IPS-11a (cell line): Measurements from ENCODE around the gene ZNF444.
"Not testable (repeated sequence)": the region's sequence is repeated elsewhere in the genome, so short reads cannot be mapped to it uniquely, and the experiment has no call there.

ENCODE experiments used
- H3K4me3 ChIP-seq: one replicate; pipeline ENCODE4 v1.5.1; 2013; ENCODE audit warnings: low read depth, low read length, control low read depth

ZNF444 gene

DNA sequence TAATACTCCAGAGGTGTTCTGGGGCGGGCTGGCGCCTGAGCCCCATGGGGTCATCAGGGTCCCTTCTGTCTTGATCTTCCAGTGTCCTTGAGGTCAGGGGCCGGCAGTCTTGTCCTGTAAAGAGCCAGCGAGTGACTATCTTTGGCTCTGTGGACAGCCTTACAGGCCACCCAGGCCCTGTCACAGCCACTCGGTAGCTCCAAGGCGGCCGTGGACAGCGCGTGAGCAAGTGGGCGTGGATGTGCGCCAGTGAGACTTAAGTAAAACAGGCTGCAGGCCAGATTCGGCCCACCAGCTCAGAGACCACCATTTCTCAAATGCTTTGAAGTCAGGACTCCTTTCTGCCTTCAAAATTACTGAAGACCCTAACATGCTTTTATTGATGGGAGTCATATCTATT is 3.7 kb downstream of the ZNF444 start:
- no peak overlapping the region for H3K4me3 ChIP-seq

DNA sequence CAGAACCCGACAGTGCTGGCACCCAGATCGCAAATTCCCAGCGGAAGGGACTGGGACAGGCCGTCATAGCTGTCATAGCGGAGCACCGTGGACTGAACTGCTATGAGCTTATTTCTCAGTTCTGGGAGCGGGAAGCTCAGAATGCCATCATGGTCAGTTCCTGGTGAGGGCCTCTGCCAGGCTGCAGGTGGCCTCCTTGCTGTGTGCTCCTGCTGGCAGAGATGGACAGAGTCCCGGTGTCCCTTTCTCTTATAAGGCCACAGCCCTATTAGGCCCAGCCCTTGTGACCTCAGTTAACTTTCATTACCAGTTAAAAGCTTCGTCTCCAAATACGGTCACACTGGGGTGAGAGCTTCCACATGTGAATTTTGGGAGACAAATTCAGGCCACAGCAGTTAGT is 4.6 kb downstream of the ZNF444 start:
- no peak overlapping the region for H3K4me3 ChIP-seq

DNA sequence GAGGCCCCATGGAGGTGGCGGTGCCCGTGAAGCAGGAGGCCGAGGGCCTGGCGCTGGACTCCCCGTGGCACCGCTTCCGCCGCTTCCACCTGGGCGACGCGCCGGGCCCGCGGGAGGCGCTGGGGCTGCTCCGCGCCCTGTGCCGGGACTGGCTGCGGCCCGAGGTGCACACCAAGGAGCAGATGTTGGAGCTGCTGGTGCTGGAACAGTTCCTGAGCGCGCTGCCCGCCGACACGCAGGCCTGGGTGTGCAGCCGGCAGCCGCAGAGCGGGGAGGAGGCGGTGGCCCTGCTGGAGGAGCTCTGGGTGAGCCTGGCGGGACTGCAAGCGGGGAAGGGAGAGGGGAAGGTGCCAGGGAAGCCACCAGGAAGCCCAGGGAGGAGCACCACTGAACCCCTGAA is 5.8 kb downstream of the ZNF444 start:
- no peak overlapping the region for H3K4me3 ChIP-seq

DNA sequence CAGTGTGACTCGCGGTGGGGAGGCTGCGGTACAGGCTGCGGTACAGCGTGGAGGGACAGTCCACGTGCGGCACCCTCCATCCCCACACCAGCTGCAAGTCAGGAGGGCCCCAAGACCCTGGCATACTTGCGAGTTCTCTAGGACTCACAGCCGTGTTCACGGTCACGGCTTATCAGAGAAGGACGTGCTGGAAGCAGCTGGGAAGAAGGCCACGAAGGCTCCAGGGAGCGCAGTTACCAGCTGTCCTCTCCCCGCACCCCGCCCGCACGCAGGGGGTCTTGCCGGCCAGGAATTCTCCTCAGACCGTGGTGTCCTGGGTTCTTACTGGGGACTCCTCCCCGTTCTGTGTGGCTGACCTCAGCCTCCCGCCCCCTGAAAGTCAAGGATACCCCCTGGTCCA is 6.2 kb downstream of the ZNF444 start:
- H3K4me3 ChIP-seq = no peak overlapping the region

DNA sequence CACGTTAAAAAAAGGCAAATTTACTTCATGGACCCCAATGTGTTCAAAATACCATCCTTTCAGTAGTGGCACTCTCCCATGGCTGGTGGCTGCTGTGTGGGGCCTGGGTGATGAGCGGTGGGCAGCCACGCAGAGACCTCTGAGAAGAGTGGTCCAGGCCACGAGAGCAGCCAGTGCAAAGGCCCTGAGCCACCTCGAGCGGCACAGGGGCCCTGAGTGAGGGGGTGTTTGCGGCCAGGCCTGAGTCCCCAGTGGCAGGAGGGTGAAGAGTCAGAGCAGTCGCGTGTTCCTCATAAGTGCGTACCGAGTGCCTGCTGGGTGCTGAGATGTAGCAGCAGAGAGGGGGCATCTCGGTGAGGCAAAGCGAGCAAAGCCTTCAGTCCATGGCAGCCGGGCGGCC is 7.0 kb downstream of the ZNF444 start:
- no peak overlapping the region for H3K4me3 ChIP-seq

DNA sequence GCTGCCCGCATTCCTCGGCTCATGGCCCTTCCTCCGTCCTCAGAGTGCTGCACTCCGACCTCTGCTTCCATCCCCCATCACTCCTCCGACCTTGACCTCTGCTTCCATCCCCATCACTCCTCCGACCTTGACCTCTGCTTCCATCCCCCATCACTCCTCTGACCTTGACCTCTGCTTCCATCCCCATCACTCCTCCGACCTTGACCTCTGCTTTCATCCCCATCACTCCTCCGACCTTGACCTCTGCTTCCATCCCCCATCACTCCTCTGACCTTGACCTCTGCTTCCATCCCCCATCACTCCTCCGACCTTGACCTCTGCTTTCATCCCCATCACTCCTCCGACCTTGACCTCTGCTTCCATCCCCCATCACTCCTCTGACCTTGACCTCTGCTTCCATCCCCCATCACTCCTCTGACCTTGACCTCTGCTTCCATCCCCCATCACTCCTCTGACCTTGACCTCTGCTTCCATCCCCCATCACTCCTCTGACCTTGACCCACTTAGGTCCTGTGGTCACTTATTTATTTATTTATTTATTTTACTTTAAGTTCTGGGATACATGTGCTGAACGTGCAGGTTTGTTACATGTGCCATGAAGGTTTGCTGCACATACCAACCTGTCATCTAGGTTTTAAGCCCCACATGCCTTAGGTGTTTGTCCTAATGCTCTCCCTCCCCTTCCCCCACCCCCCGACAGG is 8.0 kb downstream of the ZNF444 start:
- H3K4me3 ChIP-seq = not testable (repeated sequence)

DNA sequence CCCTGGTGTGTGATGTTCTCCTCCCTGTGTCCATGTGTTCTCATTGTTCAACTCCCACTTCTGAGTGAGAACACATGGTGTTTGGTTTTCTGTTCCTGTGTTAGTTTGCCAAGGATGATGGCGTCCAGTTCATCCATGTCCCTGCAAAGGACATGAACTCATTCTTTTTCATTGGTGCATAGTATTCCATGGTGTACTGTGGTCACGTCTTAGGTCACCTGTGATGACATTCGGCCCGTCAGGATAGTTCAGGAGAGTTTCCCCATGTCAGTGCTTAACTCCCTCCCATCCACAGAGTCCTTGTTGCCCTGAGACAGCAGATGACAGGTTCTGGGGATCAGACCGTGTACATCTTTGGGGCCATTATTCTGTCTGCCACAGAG is 8.6 kb downstream of the ZNF444 start:
- no peak overlapping the region for H3K4me3 ChIP-seq

DNA sequence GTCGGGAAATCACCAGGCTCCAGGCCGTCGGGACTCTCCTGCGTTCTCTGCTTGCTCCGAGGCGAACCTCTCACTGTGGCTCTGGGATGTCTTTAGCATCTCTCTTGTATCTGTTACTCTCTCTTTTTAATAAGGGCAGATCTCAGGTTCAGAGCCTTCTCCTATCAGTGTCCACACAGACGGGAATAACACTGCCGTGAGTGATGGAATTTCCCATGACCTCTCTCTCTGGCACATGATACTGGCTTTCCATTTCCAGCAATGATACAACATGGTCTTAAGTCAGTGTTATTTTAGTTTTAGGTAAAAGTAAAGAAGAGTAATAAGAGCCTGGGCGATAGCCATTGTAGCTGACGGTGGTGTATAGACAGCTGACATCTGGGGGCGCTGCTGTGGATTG is 9.3 kb downstream of the ZNF444 start:
- no peak overlapping the region for H3K4me3 ChIP-seq

DNA sequence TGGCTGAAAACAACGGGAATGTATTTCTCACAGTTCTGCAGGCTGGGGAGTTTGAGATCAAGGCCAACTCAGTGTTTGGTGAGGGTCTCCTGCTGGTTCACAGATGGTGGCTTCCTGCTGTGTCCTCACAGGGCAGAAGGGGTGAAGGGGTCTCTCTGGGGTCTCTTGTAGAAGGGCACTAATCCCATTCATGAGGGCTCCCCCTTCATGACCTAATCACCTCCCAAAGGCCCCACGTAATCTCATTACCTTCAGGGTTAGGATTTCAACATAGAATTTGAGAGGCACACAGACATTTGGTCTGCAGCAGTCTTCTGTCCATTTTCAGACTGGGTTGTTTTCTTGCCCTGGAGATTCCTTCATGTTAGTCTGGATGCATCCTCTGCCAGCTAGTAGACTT is 11.6 kb downstream of the ZNF444 start:
- no peak overlapping the region for H3K4me3 ChIP-seq

DNA sequence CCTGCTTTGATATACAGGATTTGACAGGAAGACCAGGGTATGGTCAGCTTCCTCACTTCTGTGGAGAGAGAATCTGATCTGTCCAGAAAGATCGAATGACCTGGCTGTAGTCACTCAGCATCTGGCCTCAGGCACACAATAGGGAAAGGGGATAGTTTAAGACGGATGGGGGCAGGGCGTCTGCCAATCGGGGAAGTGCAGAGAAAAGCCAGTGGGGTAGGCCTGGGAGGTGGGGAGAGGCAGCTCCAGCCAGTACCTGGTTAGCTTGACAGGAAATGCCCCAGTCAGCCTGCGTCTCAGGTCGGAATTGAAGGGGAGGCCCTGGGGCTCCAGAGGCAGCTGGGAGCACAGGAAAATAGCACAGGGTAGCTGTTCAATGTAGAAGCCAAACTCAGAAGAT is 12.4 kb downstream of the ZNF444 start:
- H3K4me3 ChIP-seq = no peak overlapping the region

DNA sequence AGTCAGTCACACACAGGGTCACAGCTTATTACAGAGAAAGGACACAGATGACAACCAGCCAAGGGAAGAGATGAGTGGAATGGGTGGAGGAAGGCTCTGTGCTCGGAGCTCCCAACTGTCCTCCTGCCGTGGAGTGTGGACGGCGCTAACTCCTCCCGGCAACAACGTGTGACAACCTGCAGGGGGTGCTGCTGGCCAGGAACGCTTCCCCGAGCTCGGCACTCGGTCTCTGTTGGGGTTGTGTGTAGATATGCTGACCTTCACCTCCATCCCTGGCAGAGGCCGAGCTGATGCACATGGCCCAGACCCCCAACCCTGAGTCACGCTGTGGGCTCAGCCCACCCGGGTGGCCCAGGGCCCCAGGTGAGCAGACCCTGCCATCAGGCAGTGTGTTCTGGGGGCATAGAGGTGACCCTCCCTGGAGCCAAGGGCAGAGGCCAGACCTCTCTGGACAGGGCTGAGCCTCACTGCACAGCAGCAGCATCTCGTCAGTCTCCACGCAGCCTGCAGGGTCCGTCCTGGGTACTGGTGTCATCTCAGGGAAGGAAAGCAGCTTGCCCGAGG is 14.1 kb downstream of the ZNF444 start:
- H3K4me3 ChIP-seq = no peak overlapping the region

DNA sequence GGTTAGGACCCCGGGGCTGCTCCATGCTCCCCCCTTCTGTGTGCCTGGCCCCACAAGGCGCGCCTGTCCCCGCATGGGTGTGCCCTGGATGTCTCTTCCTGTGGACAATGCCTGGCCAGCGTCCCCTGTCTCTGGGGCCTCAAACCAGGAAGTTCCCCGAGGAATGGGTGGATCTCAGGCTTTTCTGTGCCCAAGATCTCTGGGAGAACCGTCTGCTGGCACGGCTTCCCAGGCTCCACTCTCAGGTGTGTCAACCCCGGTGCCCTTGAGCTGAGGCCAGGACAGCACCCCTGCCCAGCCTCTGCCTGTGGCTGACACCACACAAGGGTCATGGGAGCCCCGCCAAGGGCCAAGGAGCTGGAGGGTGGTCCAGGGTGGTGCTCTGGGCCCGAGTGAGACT is 15.7 kb downstream of the ZNF444 start:
- H3K4me3 ChIP-seq = no peak overlapping the region

DNA sequence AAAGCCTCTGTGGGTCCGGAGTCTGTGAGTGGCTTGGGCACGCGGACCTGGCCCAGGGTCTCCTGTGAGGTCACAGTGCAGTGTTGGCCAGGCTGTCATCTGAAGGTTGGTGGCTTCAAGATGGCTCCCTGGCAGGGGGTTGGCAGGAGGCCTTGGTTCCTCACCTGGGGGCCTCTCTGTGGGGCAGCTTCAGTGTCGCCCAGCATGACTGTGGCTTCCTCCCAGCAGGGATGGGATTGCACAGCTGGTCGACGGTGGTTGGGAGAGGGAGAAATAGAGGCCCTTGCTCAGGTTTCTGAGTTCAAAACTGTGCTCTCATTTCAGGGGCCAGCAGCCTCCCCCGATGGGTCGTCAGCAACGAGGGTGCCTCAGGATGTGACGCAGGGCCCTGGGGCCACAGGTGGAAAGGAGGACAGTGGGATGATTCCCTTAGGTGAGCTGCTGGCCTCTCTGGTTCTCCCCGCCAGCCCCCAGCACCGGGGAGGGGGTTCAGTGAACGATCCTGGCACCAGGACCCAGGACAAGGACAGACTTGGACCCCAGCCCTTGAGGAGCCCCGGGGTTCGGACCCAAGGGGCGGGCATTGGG is 17.2 kb downstream of the ZNF444 start:
- no peak overlapping the region for H3K4me3 ChIP-seq

DNA sequence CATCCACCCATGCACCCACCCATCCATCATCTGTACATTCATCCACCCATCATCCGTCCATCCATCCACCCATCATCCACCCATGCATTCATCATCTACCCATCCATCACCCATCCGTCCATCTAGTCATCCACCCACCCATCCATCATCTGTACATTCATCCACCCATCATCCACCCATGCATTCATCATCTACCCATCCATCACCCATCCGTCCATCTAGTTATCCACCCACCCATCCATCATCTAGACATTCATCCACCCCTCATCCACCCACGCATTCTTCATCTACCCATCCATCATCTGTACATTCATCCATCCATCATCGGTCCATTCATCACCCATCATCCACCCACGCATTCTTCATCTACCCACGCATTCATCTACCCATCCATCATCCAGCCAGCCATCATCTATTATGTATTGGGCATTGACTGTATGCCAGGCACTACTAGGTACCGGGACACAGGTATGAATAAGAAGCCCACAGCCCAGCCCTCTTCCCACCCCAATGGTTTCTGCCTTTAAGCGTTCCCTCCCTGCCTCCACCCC is 18.0 kb downstream of the ZNF444 start:
- H3K4me3 ChIP-seq = no peak overlapping the region

DNA sequence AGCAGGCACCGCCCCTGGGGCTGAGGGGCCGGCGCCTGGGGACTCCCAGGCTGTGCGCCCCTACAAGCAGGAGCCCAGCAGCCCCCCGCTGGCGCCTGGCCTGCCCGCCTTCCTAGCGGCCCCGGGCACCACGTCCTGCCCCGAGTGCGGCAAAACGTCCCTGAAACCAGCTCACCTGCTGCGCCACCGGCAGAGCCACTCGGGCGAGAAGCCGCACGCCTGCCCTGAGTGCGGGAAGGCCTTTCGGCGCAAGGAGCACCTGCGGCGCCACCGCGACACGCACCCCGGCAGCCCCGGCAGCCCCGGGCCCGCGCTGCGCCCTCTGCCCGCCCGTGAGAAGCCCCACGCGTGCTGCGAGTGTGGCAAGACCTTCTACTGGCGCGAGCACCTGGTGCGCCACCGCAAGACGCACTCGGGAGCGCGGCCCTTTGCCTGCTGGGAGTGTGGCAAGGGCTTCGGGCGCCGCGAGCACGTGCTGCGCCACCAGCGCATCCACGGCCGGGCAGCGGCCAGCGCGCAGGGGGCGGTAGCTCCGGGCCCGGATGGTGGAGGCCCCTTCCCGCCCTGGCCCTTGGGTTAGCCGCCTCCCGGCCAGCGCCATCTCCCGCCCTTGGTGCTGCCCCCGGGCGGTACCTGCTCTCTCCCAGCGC is 18.7 kb downstream of the ZNF444 start:
- no peak overlapping the region for H3K4me3 ChIP-seq

DNA sequence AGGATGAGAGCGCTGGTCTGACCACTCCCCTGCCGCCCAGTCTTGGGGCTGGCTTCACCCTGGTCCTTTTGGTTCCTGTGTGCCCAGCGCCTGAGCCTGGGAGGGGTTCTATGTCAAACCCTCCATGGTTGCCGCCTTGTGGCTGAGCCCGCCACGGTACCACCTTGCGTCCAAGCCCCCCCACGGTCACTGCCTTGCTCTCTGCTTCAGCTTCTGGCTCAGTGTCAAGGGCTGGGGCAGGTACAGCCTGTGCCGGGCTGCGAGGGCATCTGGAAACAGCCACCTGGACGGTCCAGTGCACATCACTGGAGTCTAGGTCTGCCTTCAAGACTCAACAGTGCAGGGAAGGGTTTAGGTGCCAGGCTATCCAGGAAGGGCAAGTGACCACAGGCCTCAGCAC is 20.4 kb downstream of the ZNF444 start:
- no peak overlapping the region for H3K4me3 ChIP-seq

DNA sequence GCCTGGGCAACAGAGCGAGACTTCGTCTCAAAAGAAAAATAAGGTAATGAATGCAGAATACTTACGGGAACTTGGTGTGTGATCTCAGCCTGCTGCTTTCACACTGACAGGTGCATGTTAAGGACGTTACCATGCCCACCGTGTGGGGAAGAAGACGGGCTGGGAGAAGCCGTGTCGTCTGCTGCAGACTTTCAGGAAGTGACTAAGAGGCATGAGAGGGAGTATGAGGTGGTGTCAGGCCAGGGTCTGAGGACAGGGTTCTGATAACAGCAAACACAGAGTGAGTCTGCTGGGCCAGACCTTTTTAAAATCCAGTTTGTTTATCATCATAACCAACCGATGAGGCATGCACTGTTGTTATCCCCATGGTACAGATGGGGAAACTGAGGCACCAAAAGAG is 21.2 kb downstream of the ZNF444 start:
- no peak overlapping the region for H3K4me3 ChIP-seq

DNA sequence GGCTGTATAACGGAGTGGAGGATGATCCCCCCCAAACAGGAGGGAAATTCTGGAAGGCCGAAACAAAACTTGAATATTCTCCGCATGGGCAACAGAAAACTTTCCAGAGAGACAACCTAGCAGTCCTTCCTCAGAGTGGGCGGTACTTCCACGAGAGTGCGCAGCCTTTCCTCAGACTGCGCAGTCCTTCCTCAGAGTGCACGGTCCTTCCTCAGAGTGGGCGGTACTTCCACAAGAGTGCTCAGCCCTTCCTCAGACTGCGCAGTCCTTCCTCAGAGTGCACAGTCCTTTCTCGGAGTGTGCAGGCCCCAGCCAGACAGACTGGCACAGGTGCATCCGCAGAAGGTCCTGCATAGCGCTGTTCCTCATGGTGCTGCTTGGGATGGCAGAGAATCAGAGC is 22.0 kb downstream of the ZNF444 start:
- no peak overlapping the region for H3K4me3 ChIP-seq

DNA sequence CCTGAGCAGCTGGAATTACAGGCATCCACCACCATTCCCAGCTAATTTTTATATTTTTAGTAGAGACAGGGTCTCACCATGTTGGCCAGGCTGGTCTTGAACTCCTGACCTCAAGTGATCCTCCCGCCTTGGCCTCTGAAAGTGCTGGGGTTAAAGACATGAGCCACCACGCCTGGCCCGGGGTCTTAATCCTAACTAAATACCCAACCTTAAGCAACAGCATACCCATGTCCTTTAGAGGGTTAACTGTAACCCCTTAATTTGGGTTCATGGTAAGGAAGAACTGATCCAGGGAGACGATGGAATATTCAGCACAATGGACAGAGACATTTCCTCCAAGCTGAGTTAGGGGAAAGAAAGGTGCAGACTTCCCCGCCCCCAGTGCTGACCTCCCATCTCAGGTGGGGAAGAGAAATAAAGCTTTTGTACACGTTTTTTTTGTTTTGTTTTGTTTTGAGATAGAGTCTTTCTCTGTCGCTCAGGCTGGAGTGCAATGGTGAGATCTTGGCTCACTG is 26.0 kb downstream of the ZNF444 start:
- H3K4me3 ChIP-seq = no peak overlapping the region

DNA sequence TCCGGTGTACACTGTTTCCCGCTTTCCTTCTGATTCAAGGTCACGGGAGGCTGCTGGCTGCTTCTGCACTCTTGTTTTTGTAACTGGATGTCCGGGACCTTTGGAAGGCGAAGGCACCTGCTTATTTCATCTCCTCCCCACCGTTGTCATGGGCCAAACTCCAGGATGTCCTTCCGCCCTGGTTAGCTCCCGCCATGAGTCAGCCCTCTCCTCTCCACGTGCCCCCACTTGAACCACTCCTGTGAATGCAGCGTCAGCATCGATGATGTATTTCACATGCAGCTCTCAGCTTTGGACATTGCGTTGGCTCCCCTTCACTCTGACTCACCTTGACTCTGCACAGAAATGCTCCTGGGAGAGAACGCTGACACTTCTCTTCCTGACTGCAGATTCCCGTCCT is 29.2 kb downstream of the ZNF444 start:
- H3K4me3 ChIP-seq = no peak overlapping the region

DNA sequence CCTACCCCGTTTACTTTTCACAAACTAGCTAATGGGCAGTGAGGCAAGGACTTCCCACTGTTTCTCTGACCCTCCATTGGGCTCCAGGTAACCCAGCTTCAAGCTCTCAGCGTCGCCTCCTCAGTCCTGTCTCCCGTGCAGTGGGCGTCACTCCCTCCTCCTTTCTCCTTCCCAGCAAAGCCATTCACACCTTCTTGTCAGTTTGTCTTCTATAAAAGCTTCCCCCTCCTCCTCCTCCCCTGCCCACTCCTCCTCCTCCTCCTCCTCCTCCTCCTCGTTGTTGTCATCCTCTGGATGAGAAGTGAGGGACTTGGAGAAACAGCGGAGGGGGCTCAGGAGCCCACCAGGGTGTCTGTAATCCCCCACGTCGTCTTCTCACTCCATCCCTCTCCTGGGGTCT is 33.0 kb downstream of the ZNF444 start:
- no peak overlapping the region for H3K4me3 ChIP-seq

DNA sequence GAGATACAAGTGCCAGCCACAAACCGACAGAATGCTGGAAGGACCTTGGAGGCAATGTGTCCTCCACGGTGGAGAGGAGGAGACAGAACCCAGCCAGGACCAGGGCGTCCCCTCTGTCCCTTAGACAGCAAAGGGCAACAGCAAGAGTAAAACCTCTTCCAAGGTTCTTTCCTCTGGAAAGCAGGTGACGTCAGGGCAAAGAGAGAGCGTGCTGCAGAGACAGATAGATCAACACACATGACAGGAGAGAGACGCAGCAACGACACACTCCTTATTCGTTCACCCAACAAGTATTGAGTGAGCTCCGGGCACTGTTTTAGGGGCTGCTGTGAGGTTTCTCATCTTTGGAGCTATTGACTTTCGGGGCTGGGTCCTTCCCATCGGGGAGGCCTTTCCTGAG is 33.5 kb downstream of the ZNF444 start:
- no peak overlapping the region for H3K4me3 ChIP-seq
